Bronchial epithelial cell (primary cell): Measurements from ENCODE around the gene SLC37A3. TPM values are rescaled to one million over a fixed set of nuclear protein-coding genes. Genes with fewer than 3 reads are reported as not detected.
"Not testable (repeated sequence)": the region's sequence is repeated elsewhere in the genome, so short reads cannot be mapped to it uniquely, and the experiment has no call there.

Experiments
- DNase-seq: peaks from one replicate; pipeline ENCODE4 v3.0.0-alpha.2; 2010; ENCODE audit warnings: low read depth
- FAIRE-seq: peaks from 2 replicates; lab custom pipeline; 2011; peaks lifted over from hg19 to GRCh38; lab: Jason Lieb, UNC
- H3K27me3 ChIP-seq: 2 replicates; pipeline ENCODE4 v1.5.1; 2011; ENCODE audit warnings: low read length; ENCODE audit not compliant: control insufficient read depth, insufficient read depth
- H3K36me3 ChIP-seq: 2 replicates; pipeline ENCODE4 v1.5.1; 2011; ENCODE audit warnings: low read length; ENCODE audit not compliant: control insufficient read depth, insufficient read depth
- H3K4me3 ChIP-seq: 2 replicates; pipeline ENCODE4 v1.5.1; 2011; ENCODE audit warnings: mild to moderate bottlenecking, low read depth, low read length, control low read depth
- CTCF ChIP-seq: IDR thresholded peaks from 2 replicates; pipeline ENCODE4 v1.5.1; 2011; ENCODE audit warnings: mild to moderate bottlenecking, moderate library complexity, low read length, control low read depth, inconsistent platforms; ENCODE audit not compliant: insufficient read depth, severe bottlenecking
- total RNA-seq: library from RNA; depleted of rRNA; stranded (reverse); fragments of >200 nt; gene quantifications from 2 replicates; pipeline ENCODE4 v1.2.1, GENCODE V29; 2014

The SLC37A3 gene
- total RNA-seq, 1 donor from 2014 or later: 58.7 TPM

DNA sequence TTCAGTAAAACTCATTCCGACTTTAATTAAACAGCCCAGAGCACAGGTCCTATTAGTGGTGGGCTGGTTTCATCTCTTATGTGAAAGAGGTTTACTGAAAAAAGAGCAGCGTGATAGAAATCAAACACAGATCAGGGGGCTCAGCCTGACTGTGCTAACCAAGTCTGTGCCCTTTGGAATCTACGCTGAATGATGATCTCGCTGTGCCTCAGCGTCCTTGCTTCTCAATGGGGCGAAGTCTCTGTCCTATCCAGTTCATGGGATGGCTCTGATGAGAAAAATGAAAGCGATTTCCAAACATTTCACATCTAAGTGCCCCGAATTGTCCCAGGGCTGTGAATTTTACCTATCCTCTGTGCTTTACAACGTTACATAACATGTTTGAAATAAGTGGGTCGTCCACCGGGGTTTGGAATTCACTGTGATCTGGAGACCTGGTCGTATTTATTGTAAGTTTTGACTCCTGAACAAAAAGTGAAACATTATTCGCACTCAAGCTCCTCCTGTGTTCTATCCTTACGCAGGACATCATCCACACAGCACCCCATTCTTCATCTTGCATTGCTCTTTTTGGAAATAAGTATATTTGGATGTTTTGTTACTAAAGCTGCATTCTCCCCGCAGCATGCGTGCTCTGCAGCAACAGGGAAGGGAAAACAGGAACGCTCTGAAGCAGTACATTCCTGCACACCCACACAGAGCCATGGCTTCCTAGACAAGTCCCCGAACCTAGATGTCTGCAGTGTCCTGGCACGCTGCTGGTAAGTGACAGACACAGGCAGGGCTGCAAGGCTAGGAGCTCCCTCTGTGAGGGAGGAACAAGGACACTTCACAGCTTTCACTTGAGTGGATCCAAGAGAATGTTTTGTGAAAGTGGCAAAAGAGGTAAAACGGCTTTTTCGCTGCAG lies 83.5 kb downstream of the SLC37A3 start:
- H3K27me3 ChIP-seq: no peaks in the 10 kb centered on the region
- no peak for FAIRE-seq
- H3K36me3 ChIP-seq: no peaks in the 10 kb centered on the region
- no peak overlapping the region for H3K4me3 ChIP-seq
- DNase-seq: peak; percentile 3
- no peak for TF ChIP-seq CTCF

- no peak for TF ChIP-seq CTCF
- no peak for DNase-seq
- Histone ChIP-seq H3K27me3 (no peaks in the 10 kb centered on the region), H3K36me3 (no peaks in the 10 kb centered on the region), H3K4me3 (no peak overlapping the region)
- FAIRE-seq: no peak
Observed at GRCh38 chr7:140312141-140312846, 86.0 kb downstream of the SLC37A3 start.

GRCh38 chr7:140311128-140311527 lies 87.2 kb downstream of the SLC37A3 start:
- not testable (repeated sequence) for H3K27me3 ChIP-seq, FAIRE-seq, H3K4me3 ChIP-seq, DNase-seq, H3K36me3 ChIP-seq

- DNase-seq: no peak
- no peak for FAIRE-seq
- TF ChIP-seq CTCF: no peak
- Histone ChIP-seq H3K27me3 (no peaks in the 10 kb centered on the region), H3K4me3 (no peak overlapping the region), H3K36me3 (no peaks in the 10 kb centered on the region)
Observed at GRCh38 chr7:140310337-140311002, 87.9 kb downstream of the SLC37A3 start.

- DNase-seq: no peak
- H3K4me3 ChIP-seq: no peak overlapping the region
Observed at GRCh38 chr7:140308060-140308459, 90.3 kb downstream of the SLC37A3 start.

More at GRCh38 chr7:140308060-140308459, 90.3 kb downstream of the SLC37A3 start:
- H3K27me3 ChIP-seq: no peaks in the 10 kb centered on the region
- TF ChIP-seq CTCF: no peak
- FAIRE-seq: no peak
- no peaks in the 10 kb centered on the region for H3K36me3 ChIP-seq
